GM13976 (cell line): ENCODE measurements around the gene ANKRD16.
"Not testable (repeated sequence)": the region's sequence is repeated elsewhere in the genome, so short reads cannot be mapped to it uniquely, and the experiment has no call there.

Experiments used
- DNase-seq: peaks from one replicate; pipeline ENCODE4 v3.0.0; 2012; ENCODE audit warnings: low spot score
- CTCF ChIP-seq: IDR thresholded peaks from 2 replicates; pipeline ENCODE4 v1.5.1; 2012; ENCODE audit warnings: borderline replicate concordance, mild to moderate bottlenecking; ENCODE audit not compliant: insufficient read depth; ENCODE audit errors: extremely low read depth, missing control alignments, control extremely low read depth
- in situ Hi-C: fragments of 300-500 bp; cut with MboI; formaldehyde crosslinking; loops from one replicate; pipeline ENCODE4 v1.12.0; 2022; ENCODE audit warnings: low sequenced_read_pairs, mixed read lengths, inconsistent platforms; ENCODE audit not compliant: unreplicated experiment

The ANKRD16 gene

GRCh38 chr10:5860066-5860465 is 29.6 kb downstream of the ANKRD16 start:
- in situ Hi-C loops = no loop called here
- TF ChIP-seq CTCF = no peak
- no peak for DNase-seq

DNA sequence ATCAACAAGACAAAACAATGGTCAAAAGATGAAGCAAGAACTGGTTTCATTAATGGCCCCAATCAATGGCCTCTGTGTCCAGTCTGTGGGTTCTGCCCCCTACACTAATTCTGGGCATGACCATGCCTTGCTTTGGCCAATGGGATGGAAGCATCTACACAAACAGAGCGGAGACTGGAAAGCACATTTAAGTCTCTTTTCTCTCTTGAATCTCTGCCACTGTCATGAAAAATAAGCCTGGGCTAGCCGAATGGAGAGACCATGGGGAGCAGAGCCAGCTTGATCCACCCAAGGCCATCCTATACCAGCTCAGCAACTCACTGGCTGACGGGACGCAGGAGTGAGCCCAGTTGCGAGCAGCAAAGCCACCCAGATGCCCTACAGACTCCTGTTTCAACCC is 30.9 kb downstream of the ANKRD16 start:
- DNase-seq = no peak
- in situ Hi-C loops = no loop called here
- no peak for TF ChIP-seq CTCF

DNA sequence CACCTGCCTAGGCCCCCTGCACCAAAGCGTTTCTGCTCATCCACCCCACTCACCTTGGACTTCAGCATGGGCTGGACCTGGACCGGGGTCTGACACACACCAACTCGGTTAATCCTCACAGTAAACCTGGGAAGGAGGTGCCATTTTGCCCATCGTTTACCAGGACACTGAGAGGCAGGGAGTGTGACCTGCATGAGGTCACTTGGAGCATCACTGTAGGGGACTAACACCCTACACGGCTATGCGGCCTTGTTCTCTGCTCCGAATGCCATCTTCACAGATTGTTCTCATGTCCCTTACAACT is 33.0 kb downstream of the ANKRD16 start:
- no peak for TF ChIP-seq CTCF
- in situ Hi-C loops = no loop called here

DNA sequence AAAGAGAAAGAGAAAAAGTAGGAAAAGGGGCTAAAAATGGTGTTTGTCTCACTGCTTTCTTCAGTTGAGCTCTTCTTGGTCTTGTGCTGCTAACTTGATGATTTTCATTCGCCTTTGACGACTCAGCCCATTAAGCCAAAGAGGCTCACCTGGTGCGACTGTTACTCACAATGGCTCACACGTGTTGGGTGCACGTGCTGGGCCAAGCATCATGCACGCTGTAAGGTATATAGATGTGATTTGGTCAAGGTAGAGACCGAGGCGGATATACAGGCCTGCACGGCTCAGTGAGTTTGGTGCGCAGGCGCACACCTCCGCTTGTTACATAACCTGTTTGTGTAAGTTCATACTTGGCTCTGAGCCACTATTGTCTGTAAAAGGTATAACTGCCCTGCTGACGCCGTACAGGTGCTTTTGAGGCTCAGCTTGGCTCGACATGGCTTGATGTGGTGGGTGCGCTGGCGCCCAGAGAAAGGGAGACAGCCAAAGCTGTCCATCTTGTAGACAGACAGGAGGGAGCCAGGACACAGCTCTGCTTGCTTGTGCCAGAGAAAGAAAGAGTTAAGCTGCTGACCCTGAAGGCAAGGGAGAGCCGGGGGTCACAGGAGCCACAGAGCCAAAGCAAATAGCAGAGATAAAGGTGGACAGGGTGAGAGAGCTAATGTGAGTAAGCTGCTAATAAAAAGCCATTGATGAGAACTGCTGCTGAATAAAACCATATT is 33.6 kb downstream of the ANKRD16 start:
- in situ Hi-C loops = no loop called here
- TF ChIP-seq CTCF = no peak
- DNase-seq = no peak

More for the DNA sequence above, 33.0 kb downstream of the ANKRD16 start:
- no peak for DNase-seq

- TF ChIP-seq CTCF = no peak
- no peak for DNase-seq
- in situ Hi-C loops = no loop called here
Measured at GRCh38 chr10:5854131-5854475, 35.6 kb downstream of the ANKRD16 start.

GRCh38 chr10:5846667-5847066 is 43.0 kb downstream of the ANKRD16 start:
- in situ Hi-C loops, DNase-seq: not testable (repeated sequence)

DNA sequence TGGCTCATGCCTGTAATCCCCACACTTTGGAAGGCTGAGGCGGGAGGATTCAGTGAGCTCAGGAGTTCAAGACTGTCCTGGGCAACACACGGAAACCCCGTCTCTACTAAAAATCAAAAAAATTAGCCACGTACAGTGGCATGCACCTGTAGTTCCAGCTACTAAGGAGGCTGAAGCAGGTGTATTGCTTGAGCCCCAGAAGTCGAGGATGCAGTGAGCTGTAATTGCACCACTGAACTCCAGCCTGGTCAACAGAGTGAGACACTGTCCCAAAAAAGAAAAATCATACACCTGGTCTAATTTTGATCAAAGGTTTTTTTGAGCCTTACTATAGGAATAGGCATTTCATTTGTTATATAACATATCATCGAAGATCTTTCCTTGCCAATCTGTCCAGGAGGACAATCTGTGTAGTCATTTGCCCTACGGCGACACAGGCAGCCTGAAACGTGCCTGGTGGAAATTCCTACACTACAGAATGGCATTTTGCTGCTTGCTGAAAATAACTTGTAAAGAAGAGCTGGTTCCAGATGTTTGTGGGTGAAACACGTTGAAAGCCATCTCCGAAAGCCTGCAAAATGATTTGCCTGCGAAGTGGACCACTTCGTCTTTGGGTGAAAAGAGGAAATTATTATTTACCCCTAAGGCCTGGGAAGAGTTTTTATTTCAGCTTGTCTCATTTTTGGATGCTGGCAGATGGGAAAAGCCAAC is 45.2 kb downstream of the ANKRD16 start:
- no peak for TF ChIP-seq CTCF
- in situ Hi-C loops = no loop called here

More for the DNA sequence above, 45.2 kb downstream of the ANKRD16 start:
- DNase-seq = no peak
